NCI-H510A (cell line): ENCODE results near the gene CKB.
A peak's percentile ranks its signal among the peaks of the same experiment; 100 is the strongest.
"Not testable (repeated sequence)": the region's sequence is repeated elsewhere in the genome, so short reads cannot be mapped to it uniquely, and the experiment has no call there.

Experiments used
- DNase-seq: peaks from one replicate; lab custom pipeline; 2025; lab: John Stamatoyannopoulos, UW

Gene CKB

DNA sequence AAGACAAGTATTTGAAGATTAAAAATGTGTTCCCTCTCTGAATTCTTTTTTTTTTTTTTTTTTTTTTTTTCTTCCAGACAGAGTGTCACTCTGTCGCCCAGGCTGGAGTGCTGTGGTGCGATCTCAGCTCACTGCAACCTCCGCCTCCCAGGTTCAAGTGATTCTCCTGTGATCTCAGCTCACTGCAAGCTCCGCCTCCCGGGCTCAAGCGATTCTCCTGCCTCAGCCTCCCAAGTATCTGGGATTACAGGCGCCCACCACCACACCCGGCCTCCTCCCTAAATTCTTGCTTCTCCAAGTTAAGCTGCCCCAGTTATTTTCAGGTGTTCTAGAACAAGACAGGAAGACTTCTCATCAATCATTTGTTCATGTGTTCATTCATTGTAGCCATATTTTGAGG lies 10.4 kb downstream of the CKB start:
- not testable (repeated sequence) for DNase-seq

GRCh38 chr14:103510724-103511693 lies 11.6 kb downstream of the CKB start:
- DNase-seq = no peak

DNA sequence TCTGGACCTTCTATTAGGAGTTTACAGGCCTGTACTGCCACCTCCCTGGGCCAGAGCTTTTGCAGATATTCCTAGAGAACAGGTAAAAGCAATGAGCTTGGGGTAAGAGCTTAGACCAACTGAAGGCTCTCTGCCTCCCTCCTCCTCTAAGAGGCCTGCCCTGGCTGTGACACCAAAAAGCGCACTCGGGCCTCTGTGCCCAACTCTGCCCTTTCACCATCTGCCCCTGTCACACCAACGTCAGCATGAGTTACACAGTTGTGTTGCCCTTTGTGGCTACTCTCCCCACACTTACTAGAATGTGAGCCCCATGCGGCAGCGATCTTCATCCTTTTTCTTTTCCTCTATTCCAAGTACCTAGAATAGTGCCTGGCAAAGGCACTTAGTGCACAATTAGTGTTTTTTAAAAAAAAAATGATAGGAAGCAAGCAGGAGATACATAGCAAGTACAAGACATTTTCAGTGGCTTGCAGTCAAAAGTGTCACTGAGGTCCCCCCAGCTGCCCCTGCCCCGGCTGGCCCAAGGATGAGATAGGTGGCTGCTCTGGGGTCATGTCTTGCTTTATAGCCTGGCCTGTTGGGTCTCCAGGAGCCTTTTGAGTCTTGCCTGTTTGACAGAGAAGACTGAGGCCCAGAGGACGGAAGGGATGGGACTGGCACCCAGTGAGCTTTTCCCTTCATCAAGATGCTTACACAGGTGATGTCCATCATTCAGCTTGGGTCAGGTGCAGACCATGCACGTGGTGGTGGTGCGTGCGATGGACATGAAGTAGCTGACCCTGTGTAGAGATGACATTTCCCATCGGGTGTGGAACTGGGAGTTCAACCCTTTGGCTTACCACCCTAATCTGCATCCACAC lies 12.5 kb downstream of the CKB start:
- DNase-seq = no peak

- DNase-seq = no peak
Measured at GRCh38 chr14:103508521-103509329, 13.9 kb downstream of the CKB start.

DNA sequence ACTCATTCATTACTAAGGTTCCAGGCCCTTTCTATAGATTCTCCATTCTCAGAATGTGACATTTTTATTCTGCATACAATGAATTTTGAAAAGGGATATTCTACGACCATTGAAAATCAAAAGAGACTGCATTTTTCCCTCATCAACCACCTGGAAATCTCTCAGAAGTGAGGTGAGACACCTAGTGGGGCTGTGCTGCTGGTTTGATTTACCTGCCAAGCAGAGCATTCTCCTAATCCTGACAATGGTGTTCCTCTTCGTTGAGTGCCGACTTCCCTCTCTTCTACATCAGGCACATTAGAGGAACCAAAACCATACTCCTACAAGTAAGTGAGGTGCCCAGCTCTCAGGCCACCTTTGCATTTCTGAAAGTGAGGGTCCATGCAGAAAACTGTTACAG lies 14.9 kb downstream of the CKB start:
- DNase-seq = no peak

GRCh38 chr14:103504991-103505565 lies 17.6 kb downstream of the CKB start:
- no peak for DNase-seq

DNA sequence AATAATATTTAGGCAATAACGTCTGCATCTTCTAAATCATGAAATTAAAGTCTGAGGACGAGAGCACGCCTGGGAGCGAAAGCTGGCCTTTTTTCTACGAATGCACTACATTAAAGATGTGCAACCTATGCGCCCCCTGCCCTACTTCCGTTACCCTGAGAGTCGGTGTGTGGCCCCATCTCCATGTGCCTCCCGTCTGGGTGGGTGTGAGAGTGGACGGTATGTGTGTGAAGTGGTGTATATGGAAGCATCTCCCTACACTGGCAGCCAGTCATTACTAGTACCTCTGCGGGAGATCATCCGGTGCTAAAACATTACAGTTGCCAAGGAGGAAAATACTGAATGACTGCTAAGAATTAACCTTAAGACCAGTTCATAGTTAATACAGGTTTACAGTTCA lies 19.3 kb downstream of the CKB start:
- no peak for DNase-seq

DNA sequence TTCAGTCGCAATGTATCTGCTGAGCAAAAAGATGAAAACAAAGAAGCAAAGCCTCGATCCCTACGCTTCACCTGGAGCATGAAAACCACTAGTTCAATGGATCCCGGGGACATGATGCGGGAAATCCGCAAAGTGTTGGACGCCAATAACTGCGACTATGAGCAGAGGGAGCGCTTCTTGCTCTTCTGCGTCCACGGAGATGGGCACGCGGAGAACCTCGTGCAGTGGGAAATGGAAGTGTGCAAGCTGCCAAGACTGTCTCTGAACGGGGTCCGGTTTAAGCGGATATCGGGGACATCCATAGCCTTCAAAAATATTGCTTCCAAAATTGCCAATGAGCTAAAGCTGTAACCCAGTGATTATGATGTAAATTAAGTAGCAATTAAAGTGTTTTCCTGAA lies 19.8 kb downstream of the CKB start:
- DNase-seq = no peak

GRCh38 chr14:103501921-103502669 lies 20.5 kb downstream of the CKB start:
- no peak for DNase-seq

- DNase-seq = no peak
Measured at GRCh38 chr14:103501041-103501870, 21.4 kb downstream of the CKB start.

GRCh38 chr14:103500148-103500990 lies 22.3 kb downstream of the CKB start:
- DNase-seq = peak; percentile 75

GRCh38 chr14:103499709-103500108 lies 22.9 kb downstream of the CKB start:
- DNase-seq = no peak

DNA sequence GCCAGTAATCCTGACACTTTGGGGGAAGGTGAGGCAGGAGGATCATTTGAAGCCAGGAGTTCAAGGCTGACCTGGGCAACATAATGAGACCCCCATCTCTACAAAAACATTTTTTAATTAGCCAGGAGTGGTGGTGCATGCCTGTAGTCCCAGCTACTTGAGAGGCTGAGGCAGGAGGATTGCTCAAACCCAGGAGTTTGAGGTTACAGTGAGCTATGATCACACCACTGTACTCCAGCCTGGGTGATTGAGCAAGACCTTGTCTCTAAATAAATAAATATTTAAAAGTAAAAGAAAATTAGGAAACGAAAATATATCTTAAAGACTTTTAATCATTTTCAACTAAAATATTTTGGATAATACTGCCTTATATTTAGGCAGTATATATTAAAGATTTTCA lies 25.9 kb downstream of the CKB start:
- no peak for DNase-seq

DNA sequence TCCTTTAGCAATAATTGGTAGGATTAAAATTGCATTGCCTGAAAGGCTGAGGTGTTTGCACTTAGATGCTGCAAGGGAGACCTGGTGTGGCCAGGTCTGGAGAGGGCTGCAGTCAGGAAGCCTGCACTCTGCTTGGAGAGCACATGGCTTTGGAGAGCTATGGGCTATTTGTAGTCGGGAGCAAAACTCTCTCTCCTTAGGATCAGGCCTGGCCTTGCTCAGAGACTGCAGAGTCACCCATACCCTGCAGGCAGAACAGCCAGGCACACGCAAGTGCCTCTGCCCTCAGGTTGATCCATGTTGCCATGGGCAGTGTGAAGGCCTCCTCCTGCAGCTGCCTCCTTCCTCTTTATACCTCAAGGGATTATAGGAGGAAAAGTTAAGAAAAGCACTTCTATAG lies 26.8 kb downstream of the CKB start:
- no peak for DNase-seq

GRCh38 chr14:103492156-103492925 lies 30.3 kb downstream of the CKB start:
- DNase-seq = no peak

DNA sequence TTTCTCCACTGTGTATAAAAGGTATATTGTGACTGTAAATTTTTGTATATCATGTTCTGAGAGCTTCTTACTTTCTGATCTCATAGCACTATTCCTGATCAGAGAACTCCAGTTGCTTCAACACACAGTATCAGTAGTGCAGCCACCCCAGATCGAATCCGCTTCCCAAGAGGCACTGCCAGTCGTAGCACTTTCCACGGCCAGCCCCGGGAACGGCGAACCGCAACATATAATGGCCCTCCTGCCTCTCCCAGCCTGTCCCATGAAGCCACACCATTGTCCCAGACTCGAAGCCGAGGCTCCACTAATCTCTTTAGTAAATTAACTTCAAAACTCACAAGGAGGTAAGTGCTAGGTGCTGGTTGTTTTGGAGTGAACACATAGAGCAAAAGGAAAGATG lies 30.9 kb downstream of the CKB start:
- no peak for DNase-seq

DNA sequence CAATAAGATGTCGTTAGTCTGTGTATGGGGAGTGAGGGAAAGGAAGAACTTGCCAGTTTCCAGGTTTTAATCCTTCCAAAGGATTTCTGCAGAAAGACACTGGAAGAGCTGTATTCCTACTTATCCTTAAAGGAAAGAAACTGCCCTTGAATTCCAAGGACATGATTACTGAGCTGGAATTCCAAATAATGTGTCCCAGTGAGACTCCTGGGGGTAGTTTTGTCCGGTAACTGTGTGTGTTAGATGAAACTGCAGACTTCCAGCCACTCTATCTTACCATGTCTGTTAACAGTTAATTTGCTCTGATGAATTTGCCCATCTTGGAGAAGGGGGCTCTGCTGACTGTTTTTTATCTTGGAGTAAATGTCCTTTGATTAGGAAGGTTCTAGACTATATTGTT lies 33.0 kb downstream of the CKB start:
- no peak for DNase-seq

GRCh38 chr14:103488960-103489359 lies 33.7 kb downstream of the CKB start:
- no peak for DNase-seq
